H1 (cell line): Measurements from ENCODE around the gene GNG7. TPM values are rescaled to one million over a fixed set of nuclear protein-coding genes. Genes with fewer than 3 reads are reported as not detected.

Experiments used
- CHD1 ChIP-seq: IDR thresholded peaks from 2 replicates; pipeline ENCODE4 v1.6.1; 2012; ENCODE audit warnings: low read depth, low read length, improper control_type of control experiment
- KDM5A ChIP-seq: fragments of 200-600 bp; IDR thresholded peaks from 2 replicates; pipeline ENCODE4 v1.7.1; 2012; ENCODE audit warnings: mild to moderate bottlenecking, low read length, inconsistent platforms, mixed read lengths
- MAFK ChIP-seq: IDR thresholded peaks from 2 replicates; pipeline ENCODE4 v1.6.1; 2012; ENCODE audit warnings: low read depth, mild to moderate bottlenecking, improper control_type of control experiment, low read length
- SIRT6 ChIP-seq: IDR thresholded peaks from one replicate; pipeline ENCODE4 v1.7.1; 2012; ENCODE audit warnings: low read length, inconsistent platforms
- SRF ChIP-seq: IDR thresholded peaks from 2 replicates; pipeline ENCODE4 v1.6.1; 2011; ENCODE audit warnings: mild to moderate bottlenecking, low read depth, low read length, moderate library complexity
- polyA plus RNA-seq, 7 experiments: library from polyadenylated mRNA; depleted of rRNA in 3 of 7; stranded (reverse) in 5 of 7; unstranded in 2 of 7; fragments of >200 nt in 5 of 7; fragments of 200-250 nt in 2 of 7; gene quantifications; 1 replicate in 5 of 7; 2 replicates in 1 of 7; 4 replicates in 1 of 7; pipeline versions ENCODE4 v1.2.1 to v1.2.3, GENCODE V29; 2011 to 2013; ENCODE audit warnings: missing spikeins in 2 of 7, mixed read lengths in 2 of 7
- total RNA-seq: library from RNA; stranded (reverse); fragmentation: NEBNext Ultra II Directional; extraction: Animal tissue kit (Norgen Biotek cat#: 25700); gene quantifications from 2 replicates; pipeline ENCODE4 v1.2.1, GENCODE V29; 2021

The GNG7 gene
- total and polyA plus RNA-seq, 2 of the 8 experiments (the other 6 are each of a cell fraction or from before 2014, with no cell fraction given): 2.8 to 7.8 TPM

GRCh38 chr19:2589441-2589840 is 113.1 kb downstream of the GNG7 start (continued):
- TF ChIP-seq KDM5A (no peak), SIRT6 (no peak), SRF (no peak), MAFK (no peak), CHD1 (no peak)
- TF ChIP-seq, all 59 proteins: peak for 0
